PC-9 (cell line): ENCODE measurements around the gene LCE2C.

Experiments used
- CTCF ChIP-seq: fragments of 200-600 bp; sonication (generic); conservative IDR thresholded peaks from 2 replicates; pipeline ENCODE4 v1.6.1; 2017; ENCODE audit warnings: mixed run types, antibody characterized with exemption, mild to moderate bottlenecking, moderate library complexity
- EZH2 ChIP-seq: fragments of 200-600 bp; sonication (generic); IDR thresholded peaks from 2 replicates; pipeline ENCODE4 v1.8.0; 2017; ENCODE audit warnings: antibody characterized with exemption, low read depth

DNA sequence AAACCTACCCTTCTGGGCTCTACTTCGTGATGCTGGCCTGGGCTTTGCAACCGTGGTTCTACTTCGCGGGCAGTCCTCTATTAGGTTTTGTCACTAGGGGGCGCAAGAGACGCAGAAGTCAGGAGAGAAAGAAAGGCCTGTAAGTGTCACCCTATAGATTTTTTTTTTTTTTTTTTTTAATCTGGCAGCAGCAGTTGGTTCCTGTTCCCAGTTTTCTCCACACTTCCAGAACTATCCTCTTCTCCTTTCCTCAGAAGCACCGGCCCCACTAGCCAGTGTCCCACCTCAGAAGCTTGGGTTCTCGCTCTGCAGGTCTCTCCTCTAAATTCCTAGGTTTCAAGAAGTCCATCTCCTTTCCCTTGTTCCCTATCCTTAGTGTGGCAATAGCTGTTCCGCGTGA lies 21.0 kb upstream of the LCE2C start:
- TF ChIP-seq EZH2, result no peak
- peak; percentile 85 for TF ChIP-seq CTCF
